ENCODE results near the gene KAT6B.

- TF ChIP-seq ZNF521 (tag by site-specific recombination; IDR thresholded peaks at IDR 0.05) = no peak
- no peak for TF ChIP-seq PRDM4 (tag by site-specific recombination; IDR thresholded peaks at IDR 0.05)
- TF ChIP-seq ZNF274 (IDR thresholded peaks at IDR 0.05; ENCODE audit: low read length) = no peak
- no peak for TF ChIP-seq ZNF274 (tag by site-specific recombination; IDR thresholded peaks at IDR 0.05; ENCODE audit: borderline replicate concordance)
- no peak for TF ChIP-seq ZBTB10 (tag by site-specific recombination; IDR thresholded peaks at IDR 0.05)
- TF ChIP-seq ZNF596 (tag by site-specific recombination; IDR thresholded peaks at IDR 0.05) = no peak
These were observed 231.3 kb downstream of the KAT6B start for GRCh38 chr10:75057680-75058079.

Data from HEK293 (cell line).